ENCODE measurements around the gene ZNRF3.
"Not testable (repeated sequence)": the region's sequence is repeated elsewhere in the genome, so short reads cannot be mapped to it uniquely, and the experiment has no call there.

ZNRF3 gene

DNA sequence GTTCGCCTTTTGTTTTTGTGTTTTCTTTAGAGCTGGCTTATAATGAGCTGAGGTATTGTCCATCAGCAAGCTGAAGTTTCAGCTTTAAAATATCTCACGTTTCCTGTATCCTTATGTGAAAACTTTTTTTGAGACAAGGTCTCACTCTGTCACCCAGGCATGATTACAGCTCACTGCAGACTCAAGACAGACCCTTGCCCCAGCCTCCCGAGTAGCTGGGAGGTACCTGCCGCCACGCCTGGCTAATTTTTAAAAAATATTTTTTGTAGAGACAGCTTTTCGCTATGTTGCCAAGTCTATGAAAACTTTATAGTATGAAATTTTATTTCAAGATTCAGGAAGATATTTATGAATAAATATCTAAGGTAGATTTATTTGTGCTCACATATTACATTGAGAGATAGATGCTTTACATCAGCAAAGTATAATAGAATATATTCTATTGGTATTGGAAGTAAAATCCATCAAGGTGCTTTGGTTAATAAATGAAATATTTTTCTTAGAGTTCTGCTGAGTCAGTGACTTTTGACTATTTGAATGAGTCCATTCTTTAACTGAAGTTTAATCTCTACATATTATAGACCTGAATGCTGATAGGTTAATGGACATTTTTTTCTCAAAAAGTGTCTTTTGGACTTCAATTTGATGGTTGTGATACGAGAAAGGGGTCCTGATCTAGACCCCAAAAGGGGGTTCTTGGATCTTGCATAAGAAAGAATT is 199.6 kb downstream of the ZNRF3 start:
- H3K4me3 ChIP-seq (ENCODE audit: low read length) = no peak overlapping the region
- H3K4me1 ChIP-seq (ENCODE audit: low read length) = no peaks in the 10 kb centered on the region
- peaks cover 3% of the 10 kb centered on the region; the same call in 1 of the 2 replicates for H3K27me3 ChIP-seq (ENCODE audit: low read depth, low read length)
- no peak overlapping the region for H3K4me2 ChIP-seq (ENCODE audit: low read length)
- H3K36me3 ChIP-seq (replicated peaks; ENCODE audit: low read depth, low read length) = no peaks in the 10 kb centered on the region
- no peak overlapping the region for H3K9ac ChIP-seq (ENCODE audit: low read length)
- no peak overlapping the region for H2AFZ ChIP-seq (ENCODE audit: low read depth, low read length)
- no peaks in the 10 kb centered on the region for H4K20me1 ChIP-seq (ENCODE audit: insufficient read depth, low read length)
- TF ChIP-seq EZH2phosphoT487 (IDR thresholded peaks at IDR 0.05; ENCODE audit: low read depth) (no peak), CTCF (IDR thresholded peaks at IDR 0.05; ENCODE audit: low read depth, low read length) (no peak)
- no peaks in the 10 kb centered on the region for H3K79me2 ChIP-seq (ENCODE audit: low read length)
- no peaks in the 10 kb centered on the region for H3K9me3 ChIP-seq (ENCODE audit: insufficient read depth, low read length)
- no peak overlapping the region for H3K27ac ChIP-seq (ENCODE audit: low read length)

GRCh38 chr22:29083576-29083932 is 200.2 kb downstream of the ZNRF3 start:
- not testable (repeated sequence) for H3K9ac ChIP-seq (ENCODE audit: low read length); H3K79me2 ChIP-seq (ENCODE audit: low read length); H3K4me3 ChIP-seq (ENCODE audit: low read length); H3K27ac ChIP-seq (ENCODE audit: low read length); H2AFZ ChIP-seq (ENCODE audit: low read depth, low read length); H3K36me3 ChIP-seq (replicated peaks; ENCODE audit: low read depth, low read length); H3K4me2 ChIP-seq (ENCODE audit: low read length); H3K27me3 ChIP-seq (ENCODE audit: low read depth, low read length); H4K20me1 ChIP-seq (ENCODE audit: insufficient read depth, low read length); H3K9me3 ChIP-seq (ENCODE audit: insufficient read depth, low read length); H3K4me1 ChIP-seq (ENCODE audit: low read length)

DNA sequence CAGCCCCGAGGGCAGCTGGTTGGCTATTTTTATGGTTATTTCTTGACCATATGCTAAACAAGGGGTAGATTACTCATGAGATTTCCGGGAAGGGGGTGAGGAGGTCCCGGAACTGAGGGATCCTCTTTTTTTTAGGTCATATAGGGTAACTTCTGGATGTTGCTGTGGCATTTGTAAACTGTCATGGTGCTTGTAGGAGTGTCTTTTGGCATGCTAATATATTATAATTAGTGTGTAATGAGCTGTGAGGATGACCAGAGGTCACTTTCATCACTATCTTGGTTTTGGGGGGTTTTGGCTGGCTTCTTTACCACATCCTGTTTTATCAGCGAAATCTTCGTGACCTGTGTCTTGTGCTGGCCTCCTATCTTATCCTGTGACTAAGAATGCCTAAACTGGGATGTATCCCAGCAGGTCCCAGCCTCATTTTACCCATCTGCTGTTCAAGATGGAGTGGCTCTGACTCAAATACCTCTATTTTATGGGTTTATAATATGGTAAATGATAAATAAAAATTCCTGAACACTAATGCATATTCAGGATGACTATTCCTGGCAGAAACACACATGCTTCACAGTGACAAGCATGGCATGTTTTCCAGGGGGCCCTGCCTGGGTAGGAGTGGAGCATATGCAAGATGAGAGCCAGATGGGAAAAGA is 200.7 kb downstream of the ZNRF3 start:
- TF ChIP-seq EZH2phosphoT487 (IDR thresholded peaks at IDR 0.05; ENCODE audit: low read depth) (no peak), CTCF (IDR thresholded peaks at IDR 0.05; ENCODE audit: low read depth, low read length) (no peak)
- Histone ChIP-seq H3K4me3 (ENCODE audit: low read length) (no peak overlapping the region), H3K9ac (ENCODE audit: low read length) (no peak overlapping the region), H4K20me1 (ENCODE audit: insufficient read depth, low read length) (no peaks in the 10 kb centered on the region), H2AFZ (ENCODE audit: low read depth, low read length) (no peak overlapping the region), H3K36me3 (replicated peaks; ENCODE audit: low read depth, low read length) (no peaks in the 10 kb centered on the region), H3K4me2 (ENCODE audit: low read length) (no peak overlapping the region), H3K27me3 (ENCODE audit: low read depth, low read length) (peaks cover 8% of the 10 kb centered on the region), H3K4me1 (ENCODE audit: low read length) (no peaks in the 10 kb centered on the region), H3K79me2 (ENCODE audit: low read length) (no peaks in the 10 kb centered on the region), H3K27ac (ENCODE audit: low read length) (no peak overlapping the region), H3K9me3 (ENCODE audit: insufficient read depth, low read length) (no peaks in the 10 kb centered on the region)

- no peak overlapping the region for H3K9ac ChIP-seq (ENCODE audit: low read length)
- no peak overlapping the region for H3K4me2 ChIP-seq (ENCODE audit: low read length)
- no peaks in the 10 kb centered on the region for H3K9me3 ChIP-seq (ENCODE audit: insufficient read depth, low read length)
- H3K79me2 ChIP-seq (ENCODE audit: low read length) = no peaks in the 10 kb centered on the region
- no peaks in the 10 kb centered on the region for H3K36me3 ChIP-seq (replicated peaks; ENCODE audit: low read depth, low read length)
- no peaks in the 10 kb centered on the region for H3K4me1 ChIP-seq (ENCODE audit: low read length)
- no peak overlapping the region for H2AFZ ChIP-seq (ENCODE audit: low read depth, low read length)
- peaks cover 27% of the 10 kb centered on the region for H3K27me3 ChIP-seq (ENCODE audit: low read depth, low read length)
- H3K27ac ChIP-seq (ENCODE audit: low read length) = no peak overlapping the region
- no peak for TF ChIP-seq CTCF (IDR thresholded peaks at IDR 0.05; ENCODE audit: low read depth, low read length)
- TF ChIP-seq EZH2phosphoT487 (IDR thresholded peaks at IDR 0.05; ENCODE audit: low read depth) = no peak
- H4K20me1 ChIP-seq (ENCODE audit: insufficient read depth, low read length) = no peaks in the 10 kb centered on the region
- H3K4me3 ChIP-seq (ENCODE audit: low read length) = no peak overlapping the region
These were observed 203.6 kb downstream of the ZNRF3 start for GRCh38 chr22:29087012-29087411.
